Spinal cord (tissue), 10 donors: ENCODE data around the gene SMPDL3A. TPM values are rescaled to one million over a fixed set of nuclear protein-coding genes. Genes with fewer than 3 reads are reported as not detected.

ENCODE experiments used
- DNase-seq, 6 donors: peaks; one replicate each; pipeline versions ENCODE4 v3.0.0 to v3.0.0-alpha.2; 2013 to 2015; ENCODE audit warnings: low spot score in 6 of 6, low read depth in 4 of 6
- H3K27ac ChIP-seq: one replicate; pipeline ENCODE4 v1.5.1; 2013; ENCODE audit warnings: low read depth, low read length, control low read depth
- H3K27me3 ChIP-seq: one replicate; pipeline ENCODE4 v1.6.1; 2013; ENCODE audit warnings: low read length; ENCODE audit not compliant: control insufficient read depth, insufficient read depth
- H3K36me3 ChIP-seq: one replicate; pipeline ENCODE4 v1.6.1; 2013; ENCODE audit warnings: low read length; ENCODE audit not compliant: control insufficient read depth, insufficient read depth
- H3K4me1 ChIP-seq: one replicate; pipeline ENCODE4 v1.6.1; 2013; ENCODE audit warnings: low read length; ENCODE audit not compliant: control insufficient read depth, insufficient read depth
- H3K4me3 ChIP-seq: one replicate; pipeline ENCODE4 v1.5.1; 2013; ENCODE audit warnings: low read depth, low read length, control low read depth
- H3K9me3 ChIP-seq: one replicate; pipeline ENCODE4 v1.6.1; 2013; ENCODE audit warnings: low read length; ENCODE audit not compliant: control insufficient read depth, insufficient read depth
- WGBS: methylation state at CpG from one replicate; pipeline ENCODE4 v1.1.5; 2013; ENCODE audit warnings: missing lambda C conversion rate; ENCODE audit not compliant: insufficient coverage; 5-methylcytosine and 5-hydroxymethylcytosine counted together
- polyA plus RNA-seq, 2 donors: library from polyadenylated mRNA; unstranded; fragments of 120-200 nt; gene quantifications; one replicate each; pipeline ENCODE4 v1.2.1, GENCODE V29; 2013; ENCODE audit not compliant: insufficient read length in 2 of 2
- total RNA-seq, 2 donors: library from RNA; depleted of rRNA in 1 of 2; stranded (reverse); fragments of 120-200 nt in 1 of 2; fragments of >200 nt in 1 of 2; gene quantifications; one replicate each; pipeline versions ENCODE4 v1.2.3 to v1.2.4, GENCODE V29; 2013 to 2014
- donor health status: healthy.

Gene SMPDL3A
- total and polyA plus RNA-seq, 4 donors, result 9.0 to 19.1 (median 11.0) TPM

DNA sequence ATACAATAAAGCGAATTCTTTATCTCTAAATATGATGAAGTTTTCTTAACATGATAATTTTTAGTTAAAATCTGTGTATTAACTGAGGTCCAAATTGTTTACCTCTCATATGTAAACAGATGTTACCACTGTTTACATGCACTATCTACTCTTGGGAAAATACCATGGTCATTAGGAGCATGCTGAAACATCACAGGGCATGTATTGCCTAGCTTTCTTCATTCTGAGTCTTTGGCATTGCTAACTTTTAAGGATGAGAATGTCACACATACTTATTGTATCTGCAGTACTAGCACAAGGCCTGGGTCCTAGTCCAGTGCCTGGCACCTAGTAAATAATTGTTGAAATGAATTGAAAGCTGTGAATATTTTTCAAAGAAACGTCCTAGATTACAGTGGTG lies 20.6 kb downstream of the SMPDL3A start:
- Histone ChIP-seq H3K36me3 (peaks cover 3% of the 10 kb centered on the region), H3K9me3 (no peaks in the 10 kb centered on the region), H3K4me1 (no peaks in the 10 kb centered on the region), H3K27me3 (no peaks in the 10 kb centered on the region), H3K4me3 (no peak overlapping the region), H3K27ac (no peak overlapping the region)
- 100% methylated on average over 1 of the region's 2 CpGs for WGBS
- no peak for DNase-seq

DNA sequence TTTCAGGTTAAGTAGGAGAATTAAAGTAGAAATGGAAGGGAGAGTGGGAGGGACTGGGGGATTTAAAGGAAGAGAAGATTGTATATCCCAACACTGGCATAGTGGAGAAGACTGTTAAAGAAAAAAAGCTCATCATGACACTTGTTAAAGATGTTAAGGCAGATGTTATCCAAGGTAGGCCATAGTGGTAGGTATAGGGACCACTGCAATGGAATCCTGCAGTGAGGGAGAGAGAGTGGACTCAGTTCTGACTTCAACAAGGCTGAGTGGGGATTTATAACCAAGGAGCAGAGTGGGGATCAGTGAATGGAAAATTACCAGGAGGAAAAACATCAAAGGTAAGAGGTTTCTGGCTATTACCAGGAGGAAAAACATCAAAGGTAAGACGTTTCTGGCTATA lies 21.1 kb downstream of the SMPDL3A start:
- H3K9me3 ChIP-seq, result no peaks in the 10 kb centered on the region
- no peaks in the 10 kb centered on the region for H3K27me3 ChIP-seq
- no peak overlapping the region for H3K4me3 ChIP-seq
- no peak overlapping the region for H3K27ac ChIP-seq
- no peak for DNase-seq
- H3K36me3 ChIP-seq, result peaks cover 3% of the 10 kb centered on the region
- 100% methylated on average over 1 of the region's 1 CpG for WGBS
- H3K4me1 ChIP-seq, result no peaks in the 10 kb centered on the region

- Histone ChIP-seq H3K36me3 (no peaks in the 10 kb centered on the region), H3K27ac (no peak overlapping the region), H3K4me3 (no peak overlapping the region), H3K27me3 (no peaks in the 10 kb centered on the region), H3K9me3 (no peaks in the 10 kb centered on the region), H3K4me1 (no peaks in the 10 kb centered on the region)
- DNase-seq, result peak in 1 of 6 donors; percentile 6
- WGBS, result no CpG with 5 or more reads among the region's 2 CpGs
Observed at GRCh38 chr6:122817358-122817757, 28.3 kb downstream of the SMPDL3A start.

- no peak for DNase-seq
- Histone ChIP-seq H3K36me3 (no peaks in the 10 kb centered on the region), H3K27me3 (no peaks in the 10 kb centered on the region), H3K27ac (no peak overlapping the region), H3K4me3 (no peak overlapping the region), H3K4me1 (no peaks in the 10 kb centered on the region), H3K9me3 (no peaks in the 10 kb centered on the region)
- WGBS, result 100% methylated on average over 1 of the region's 4 CpGs
Observed at GRCh38 chr6:122817766-122818165, 28.7 kb downstream of the SMPDL3A start.

- no peaks in the 10 kb centered on the region for H3K9me3 ChIP-seq
- H3K27me3 ChIP-seq, result no peaks in the 10 kb centered on the region
- DNase-seq, result peak in 2 of 6 donors; percentile 28 to 70
- no peak overlapping the region for H3K4me3 ChIP-seq
- no peak overlapping the region for H3K27ac ChIP-seq
- no peaks in the 10 kb centered on the region for H3K4me1 ChIP-seq
- no peaks in the 10 kb centered on the region for H3K36me3 ChIP-seq
- no CpG with 5 or more reads among the region's 2 CpGs for WGBS
Observed at GRCh38 chr6:122818866-122819265, 29.8 kb downstream of the SMPDL3A start.

GRCh38 chr6:122821095-122821494 lies 32.0 kb downstream of the SMPDL3A start:
- Histone ChIP-seq H3K4me1 (no peaks in the 10 kb centered on the region), H3K36me3 (no peaks in the 10 kb centered on the region), H3K27me3 (no peaks in the 10 kb centered on the region), H3K27ac (no peak overlapping the region), H3K4me3 (no peak overlapping the region), H3K9me3 (no peaks in the 10 kb centered on the region)
- no peak for DNase-seq
- no CpG with 5 or more reads among the region's 2 CpGs for WGBS

- Histone ChIP-seq H3K36me3 (no peaks in the 10 kb centered on the region), H3K4me3 (no peak overlapping the region), H3K4me1 (no peaks in the 10 kb centered on the region), H3K27me3 (no peaks in the 10 kb centered on the region), H3K27ac (no peak overlapping the region), H3K9me3 (no peaks in the 10 kb centered on the region)
- 46% methylated on average over 2 of the region's 5 CpGs for WGBS
- peak in 3 of 6 donors; percentile 37 to 84 (median 72) for DNase-seq
Observed at GRCh38 chr6:122825163-122825562, 36.1 kb downstream of the SMPDL3A start.

GRCh38 chr6:122829456-122829855 lies 40.4 kb downstream of the SMPDL3A start:
- Histone ChIP-seq H3K4me1 (no peaks in the 10 kb centered on the region), H3K4me3 (no peak overlapping the region), H3K36me3 (no peaks in the 10 kb centered on the region), H3K27ac (no peak overlapping the region), H3K9me3 (no peaks in the 10 kb centered on the region), H3K27me3 (no peaks in the 10 kb centered on the region)
- DNase-seq, result no peak
- whole genome bisulfite sequencing, result no CpG with 5 or more reads among the region's 1 CpG

DNA sequence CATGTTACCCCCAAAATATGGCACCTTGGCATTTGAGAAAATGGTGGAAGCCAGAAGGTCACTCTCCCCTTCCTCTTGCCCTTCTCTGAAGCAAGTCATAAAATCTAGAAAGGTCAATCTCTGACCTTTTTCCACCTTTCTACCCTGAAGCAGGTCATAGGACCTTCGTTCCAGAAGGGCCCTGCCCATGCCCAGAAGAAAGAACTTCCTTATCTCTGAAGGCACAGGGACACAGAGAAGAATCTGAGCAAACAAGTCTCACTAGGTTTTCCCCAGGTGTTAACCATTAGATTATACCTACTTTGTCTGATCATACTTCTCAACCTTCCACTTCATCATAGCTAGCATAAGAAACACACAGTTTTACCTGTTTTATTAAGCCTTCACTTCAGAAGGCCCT lies 42.5 kb downstream of the SMPDL3A start:
- H3K9me3 ChIP-seq, result no peaks in the 10 kb centered on the region
- no peak for DNase-seq
- H3K27me3 ChIP-seq, result no peaks in the 10 kb centered on the region
- no peaks in the 10 kb centered on the region for H3K4me1 ChIP-seq
- no peaks in the 10 kb centered on the region for H3K36me3 ChIP-seq
- WGBS, result 100% methylated on average over 1 of the region's 1 CpG
- H3K4me3 ChIP-seq, result no peak overlapping the region
- H3K27ac ChIP-seq, result no peak overlapping the region

DNA sequence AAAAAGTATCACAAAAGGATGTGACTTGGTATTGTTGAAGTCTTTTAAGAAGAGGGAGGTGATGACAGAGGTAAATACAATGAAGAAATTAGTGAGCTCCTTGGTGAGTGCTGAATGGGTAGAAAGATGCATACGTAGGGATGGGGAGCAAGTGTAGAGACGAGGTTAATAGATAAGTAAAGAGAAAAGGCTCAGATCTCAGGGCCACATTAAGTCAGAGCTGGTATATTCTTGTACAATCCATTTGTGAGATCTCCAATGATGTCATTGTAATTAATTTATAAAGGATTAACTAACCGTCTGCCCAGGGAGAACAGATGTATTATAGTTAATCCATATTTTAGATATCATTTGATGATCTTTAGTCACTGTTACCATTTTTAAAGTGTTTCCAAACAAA lies 43.4 kb downstream of the SMPDL3A start:
- Histone ChIP-seq H3K9me3 (no peaks in the 10 kb centered on the region), H3K27ac (no peak overlapping the region), H3K4me1 (no peaks in the 10 kb centered on the region), H3K36me3 (no peaks in the 10 kb centered on the region), H3K4me3 (no peak overlapping the region), H3K27me3 (no peaks in the 10 kb centered on the region)
- no CpG with 5 or more reads among the region's 3 CpGs for WGBS
- peak in 2 of 6 donors; percentile 16 to 18 for DNase-seq
